Smooth muscle cell (in vitro differentiated cells): ENCODE results near the gene GOLGA6C. TPM values are rescaled to one million over a fixed set of nuclear protein-coding genes. Genes with fewer than 3 reads are reported as not detected.
"Not testable (repeated sequence)": the region's sequence is repeated elsewhere in the genome, so short reads cannot be mapped to it uniquely, and the experiment has no call there.

Experiments used
- DNase-seq: peaks from one replicate; lab custom pipeline; 2025; ENCODE audit not compliant: unreplicated experiment; lab: John Stamatoyannopoulos, UW
- H2AFZ ChIP-seq: fragments of 200-600 bp; sonication (generic); 2 replicates; pipeline ENCODE4 v1.6.0; 2016; ENCODE audit warnings: antibody characterized with exemption, low read depth, mild to moderate bottlenecking
- H3F3A ChIP-seq: fragments of 200-600 bp; sonication (generic); 2 replicates; pipeline ENCODE4 v1.6.0; 2017; ENCODE audit warnings: antibody characterized with exemption, low read depth
- H3K27ac ChIP-seq: fragments of 200-600 bp; sonication (generic); 2 replicates; pipeline ENCODE4 v1.5.1; 2016; ENCODE audit warnings: low read depth, mild to moderate bottlenecking
- H3K27me3 ChIP-seq: fragments of 200-600 bp; sonication (generic); 2 replicates; pipeline ENCODE4 v1.6.1; 2016; ENCODE audit warnings: low read depth, mild to moderate bottlenecking
- H3K36me3 ChIP-seq: fragments of 200-600 bp; sonication (generic); 2 replicates; pipeline ENCODE4 v1.5.1; 2016; ENCODE audit warnings: low read depth
- H3K4me1 ChIP-seq: fragments of 200-600 bp; sonication (generic); 2 replicates; pipeline ENCODE4 v1.5.1; 2016; ENCODE audit warnings: low read depth
- H3K4me2 ChIP-seq: fragments of 200-600 bp; sonication (generic); 2 replicates; pipeline ENCODE4 v1.6.0; 2016; ENCODE audit warnings: mild to moderate bottlenecking
- H3K4me3 ChIP-seq: fragments of 200-600 bp; sonication (generic); 2 replicates; pipeline ENCODE4 v1.5.1; 2016; ENCODE audit warnings: mild to moderate bottlenecking
- H3K79me2 ChIP-seq: fragments of 200-600 bp; sonication (generic); 2 replicates; pipeline ENCODE4 v1.6.0; 2016; ENCODE audit warnings: low read depth, mild to moderate bottlenecking
- H3K9ac ChIP-seq: fragments of 200-600 bp; sonication (generic); 2 replicates; pipeline ENCODE4 v1.6.0; 2016; ENCODE audit warnings: low read depth
- H3K9me3 ChIP-seq: fragments of 200-600 bp; sonication (generic); replicated peaks from 2 replicates; pipeline ENCODE4 v1.5.1; 2016; ENCODE audit warnings: low read depth
- H4K20me1 ChIP-seq: fragments of 200-600 bp; sonication (generic); 2 replicates; pipeline ENCODE4 v1.6.0; 2016; ENCODE audit warnings: low read depth
- CTCF ChIP-seq: fragments of 200-600 bp; sonication (generic); IDR thresholded peaks from 2 replicates; pipeline ENCODE4 v1.5.1; 2017; ENCODE audit warnings: borderline replicate concordance, mild to moderate bottlenecking, antibody characterized with exemption; ENCODE audit not compliant: insufficient read depth, poor library complexity, severe bottlenecking
- WGBS: methylation state at CpG from one replicate; pipeline ENCODE4 v1.1.7; 2016; ENCODE audit warnings: low lambda C conversion rate; 5-methylcytosine and 5-hydroxymethylcytosine counted together
- polyA plus RNA-seq: library from polyadenylated mRNA; unstranded; fragments of >200 nt; fragmentation: Nextera tagmentation; extraction: Ambion mirVana; gene quantifications from 2 replicates; pipeline ENCODE4 v1.2.1, GENCODE V29; 2016
- total RNA-seq: library from RNA; depleted of rRNA; stranded (reverse); fragments of >200 nt; gene quantifications from 2 replicates; pipeline ENCODE4 v1.2.3, GENCODE V29; 2014

Gene GOLGA6C
- total RNA-seq (not detected in 2 replicates), polyA plus RNA-seq (0.52 TPM in 1 of 2 replicates, not detected in the other)

GRCh38 chr15:75258034-75258433 lies at the start of gene GOLGA6C:
Gene GOLGA6C, plus strand, starts transcription at chr15:75258334. Its CDS starts 265 bp downstream, at chr15:75258599.
- H4K20me1 ChIP-seq, H3K9me3 ChIP-seq, H3K36me3 ChIP-seq, H3K9ac ChIP-seq, H3K4me3 ChIP-seq, DNase-seq, H3K4me1 ChIP-seq, H3K4me2 ChIP-seq, H3K79me2 ChIP-seq, H3F3A ChIP-seq, H2AFZ ChIP-seq, H3K27me3 ChIP-seq: not testable (repeated sequence)
- WGBS, result no CpG with 5 or more reads among the region's 2 CpGs
- H3K27ac ChIP-seq, result peak within 1 kb of the TSS; percentile 42

- no peak overlapping the region for H3K4me2 ChIP-seq
- no peak overlapping the region for H3K9ac ChIP-seq
- peaks cover 81% of the 10 kb centered on the region for H3K79me2 ChIP-seq
- H3F3A ChIP-seq, result no peaks in the 10 kb centered on the region
- no peak for DNase-seq
- H3K9me3 ChIP-seq, result no peaks in the 10 kb centered on the region
- H3K4me3 ChIP-seq, result no peak overlapping the region
- no peak overlapping the region for H2AFZ ChIP-seq
- no peaks in the 10 kb centered on the region for H3K36me3 ChIP-seq
- peaks cover 100% of the 10 kb centered on the region for H4K20me1 ChIP-seq
- peaks cover 7% of the 10 kb centered on the region for H3K4me1 ChIP-seq
- WGBS, result 97% methylated on average over 32 of the region's 32 CpGs
- no peaks in the 10 kb centered on the region for H3K27me3 ChIP-seq
- no peak for TF ChIP-seq CTCF
- no peak overlapping the region for H3K27ac ChIP-seq
These were observed 49.4 kb upstream of the GOLGA6C start for GRCh38 chr15:75208501-75209288.

GRCh38 chr15:75209289-75209676 lies 48.9 kb upstream of the GOLGA6C start:
- Histone ChIP-seq H2AFZ (no peak overlapping the region), H3K9me3 (no peaks in the 10 kb centered on the region), H4K20me1 (peaks cover 100% of the 10 kb centered on the region), H3K4me2 (no peak overlapping the region), H3K79me2 (peaks cover 75% of the 10 kb centered on the region), H3F3A (no peaks in the 10 kb centered on the region), H3K27ac (no peak overlapping the region), H3K27me3 (no peaks in the 10 kb centered on the region), H3K9ac (no peak overlapping the region), H3K36me3 (no peaks in the 10 kb centered on the region), H3K4me3 (no peak overlapping the region), H3K4me1 (peaks cover 4% of the 10 kb centered on the region)
- DNase-seq, result no peak
- WGBS, result 94% methylated on average over 8 of the region's 8 CpGs
- no peak for TF ChIP-seq CTCF

GRCh38 chr15:75210811-75211230 lies 47.3 kb upstream of the GOLGA6C start:
- no peaks in the 10 kb centered on the region for H3K36me3 ChIP-seq
- H3K4me1 ChIP-seq, result no peaks in the 10 kb centered on the region
- peaks cover 99% of the 10 kb centered on the region for H4K20me1 ChIP-seq
- H3K9ac ChIP-seq, result no peak overlapping the region
- peaks cover 60% of the 10 kb centered on the region for H3K79me2 ChIP-seq
- no peak overlapping the region for H3K4me3 ChIP-seq
- no peak overlapping the region for H3K4me2 ChIP-seq
- no peak overlapping the region for H2AFZ ChIP-seq
- TF ChIP-seq CTCF, result no peak
- WGBS, result 98% methylated on average over 7 of the region's 7 CpGs
- no peaks in the 10 kb centered on the region for H3F3A ChIP-seq
- no peak overlapping the region for H3K27ac ChIP-seq
- H3K9me3 ChIP-seq, result no peaks in the 10 kb centered on the region
- no peak for DNase-seq
- no peaks in the 10 kb centered on the region for H3K27me3 ChIP-seq
